Measurements from ENCODE around the gene PEF1.

The PEF1 gene

DNA sequence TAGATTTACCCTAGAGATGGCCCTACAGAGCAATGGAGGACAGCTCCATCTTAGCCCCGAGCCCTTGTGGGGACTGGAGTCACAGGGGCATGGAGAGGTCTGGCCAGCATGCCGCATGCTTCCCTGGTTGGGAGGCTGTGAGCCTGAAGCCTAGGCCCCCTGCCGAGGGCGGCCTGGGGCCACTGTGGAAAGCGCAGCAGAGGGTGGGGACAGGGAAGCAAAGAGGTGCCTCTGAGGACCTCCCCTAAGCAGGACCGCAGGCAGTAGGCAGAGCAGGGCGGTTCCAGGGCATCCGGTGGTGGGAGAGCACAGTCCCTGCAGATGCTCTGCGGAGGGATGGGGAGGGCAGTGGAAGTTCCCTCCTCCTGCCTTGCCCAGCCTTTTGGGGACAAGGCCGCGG is 26.5 kb upstream of the PEF1 start:
- no peak for DNase-seq (ENCODE audit: low spot score)

DNA sequence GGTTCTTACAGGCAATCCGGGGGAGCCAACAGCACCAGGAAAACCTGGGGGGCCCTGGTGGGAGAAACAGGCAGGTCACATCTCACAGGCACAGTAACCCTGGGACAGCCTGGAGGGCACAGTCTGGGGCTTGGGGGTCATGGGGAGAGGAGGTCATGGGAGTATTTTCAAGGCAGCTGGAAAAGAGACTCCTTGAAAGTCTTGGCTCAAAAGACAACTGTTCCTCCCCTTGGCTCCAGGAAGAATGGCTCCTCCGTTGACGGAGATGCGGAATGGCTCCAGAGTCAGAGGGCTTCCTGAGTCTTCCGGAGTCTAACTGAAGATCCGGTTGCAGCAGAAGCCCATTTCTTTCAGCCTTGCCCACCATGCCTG is 25.9 kb upstream of the PEF1 start:
- no peak for DNase-seq (ENCODE audit: low spot score)

GRCh38 chr1:31669786-31670592 is 25.3 kb upstream of the PEF1 start:
- peak; percentile 35 for DNase-seq (ENCODE audit: low spot score)

DNA sequence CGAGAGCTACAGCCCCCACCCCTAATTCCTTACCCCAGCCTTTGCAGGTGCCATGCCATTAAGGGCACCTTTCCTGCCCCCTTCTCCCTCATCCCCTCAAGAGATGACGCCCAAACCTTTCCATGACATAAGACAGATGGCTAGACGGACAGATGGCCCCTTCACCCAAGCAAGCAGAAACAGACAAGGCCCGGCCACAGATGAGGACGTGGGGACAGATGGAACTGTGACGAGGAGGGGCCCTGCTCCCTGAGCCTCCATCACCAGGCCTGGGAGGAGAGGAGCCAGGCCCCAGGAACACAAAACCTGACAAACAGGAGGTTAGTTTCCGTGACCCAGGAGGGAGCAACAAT is 24.7 kb upstream of the PEF1 start:
- no peak for DNase-seq (ENCODE audit: low spot score)

- DNase-seq (ENCODE audit: low spot score) = no peak
Observed at GRCh38 chr1:31668303-31668883, 23.7 kb upstream of the PEF1 start.

- DNase-seq (ENCODE audit: low spot score) = no peak
Observed at GRCh38 chr1:31667065-31667785, 22.5 kb upstream of the PEF1 start.

- DNase-seq (ENCODE audit: low spot score) = peak; percentile 35
Observed at GRCh38 chr1:31666263-31666963, 21.7 kb upstream of the PEF1 start.

GRCh38 chr1:31665234-31665878 is 20.7 kb upstream of the PEF1 start:
- DNase-seq (ENCODE audit: low spot score) = no peak

DNA sequence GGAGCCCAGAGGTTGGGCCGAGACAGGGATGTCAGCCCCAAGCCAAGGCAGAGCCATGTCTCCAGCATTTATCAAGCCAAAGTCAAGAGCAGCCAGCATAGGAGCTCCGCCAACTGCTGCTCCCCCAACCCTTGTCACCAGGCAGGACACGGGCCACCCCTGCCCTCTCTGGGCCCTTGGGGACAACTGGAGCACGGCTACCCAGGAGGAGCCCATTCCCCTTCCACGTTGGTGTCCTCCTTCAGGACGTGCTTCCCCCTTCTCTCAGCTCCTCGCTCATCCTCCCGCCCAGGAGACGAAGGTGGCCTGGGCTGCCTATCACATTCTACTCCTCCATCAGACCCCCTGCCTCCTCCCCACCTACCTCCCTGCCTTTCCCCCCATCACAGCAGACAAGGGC is 19.9 kb upstream of the PEF1 start:
- DNase-seq (ENCODE audit: low spot score) = no peak

DNA sequence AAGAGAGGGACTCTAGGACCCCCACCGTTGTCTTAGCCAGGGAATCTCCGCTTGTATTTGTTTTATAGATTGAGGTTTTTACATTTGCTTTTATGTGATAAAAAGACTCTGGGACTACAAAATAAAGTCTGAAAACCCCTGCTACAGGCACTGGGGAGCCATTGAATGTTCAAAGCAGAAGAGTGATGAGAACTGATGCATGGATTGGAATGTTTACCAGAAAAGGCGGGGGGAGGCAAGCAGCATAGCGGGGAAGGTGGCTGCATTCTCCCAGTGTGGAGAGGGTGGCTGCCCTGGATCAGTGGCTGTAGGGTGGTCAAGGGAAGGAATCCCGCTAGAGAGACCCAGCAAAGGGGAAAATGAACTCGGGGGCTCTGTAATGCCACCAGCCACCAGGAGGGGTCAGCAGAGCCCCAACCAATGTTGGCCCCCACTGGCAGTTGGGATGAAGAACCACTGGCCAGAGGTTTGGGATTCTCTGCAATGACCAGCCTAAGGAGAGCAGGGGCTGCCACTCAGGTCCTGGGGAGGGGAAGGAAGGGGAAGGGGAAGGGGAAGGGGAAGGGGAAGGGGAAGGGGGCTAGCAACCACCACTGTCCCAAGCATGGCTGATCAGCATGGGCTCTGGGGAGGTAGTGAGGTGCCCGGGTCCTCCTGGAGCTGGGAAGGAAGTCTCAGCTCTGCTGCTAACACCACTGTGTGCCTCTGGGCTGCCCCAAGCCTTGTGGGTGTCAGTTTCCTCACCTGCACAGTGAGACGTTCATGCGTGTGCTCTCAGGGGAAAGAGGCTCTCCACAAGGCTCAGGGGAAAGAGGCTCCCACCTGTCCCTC is 19.2 kb upstream of the PEF1 start:
- peak; percentile 83 for DNase-seq (ENCODE audit: low spot score)

DNA sequence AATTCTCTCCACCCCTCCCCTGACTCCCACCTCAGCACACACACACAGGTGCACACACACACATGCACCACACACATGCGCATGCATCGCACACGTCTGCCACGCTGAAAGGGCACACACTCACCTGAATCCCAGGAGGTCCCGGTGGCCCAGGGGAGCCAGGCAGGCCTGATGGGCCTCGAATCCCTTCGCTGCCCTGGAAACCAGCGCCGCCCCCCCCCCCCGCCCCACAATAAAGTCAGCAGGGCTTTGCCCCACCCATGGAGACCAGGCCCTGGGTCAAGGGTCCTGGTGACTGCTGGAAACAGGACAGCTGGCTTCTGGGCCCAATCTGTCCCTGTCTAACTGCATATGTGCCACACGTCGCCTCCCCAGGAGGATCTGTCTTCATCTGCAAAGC is 17.8 kb upstream of the PEF1 start:
- DNase-seq (ENCODE audit: low spot score) = no peak

GRCh38 chr1:31661856-31662255 is 17.2 kb upstream of the PEF1 start:
- no peak for DNase-seq (ENCODE audit: low spot score)

DNA sequence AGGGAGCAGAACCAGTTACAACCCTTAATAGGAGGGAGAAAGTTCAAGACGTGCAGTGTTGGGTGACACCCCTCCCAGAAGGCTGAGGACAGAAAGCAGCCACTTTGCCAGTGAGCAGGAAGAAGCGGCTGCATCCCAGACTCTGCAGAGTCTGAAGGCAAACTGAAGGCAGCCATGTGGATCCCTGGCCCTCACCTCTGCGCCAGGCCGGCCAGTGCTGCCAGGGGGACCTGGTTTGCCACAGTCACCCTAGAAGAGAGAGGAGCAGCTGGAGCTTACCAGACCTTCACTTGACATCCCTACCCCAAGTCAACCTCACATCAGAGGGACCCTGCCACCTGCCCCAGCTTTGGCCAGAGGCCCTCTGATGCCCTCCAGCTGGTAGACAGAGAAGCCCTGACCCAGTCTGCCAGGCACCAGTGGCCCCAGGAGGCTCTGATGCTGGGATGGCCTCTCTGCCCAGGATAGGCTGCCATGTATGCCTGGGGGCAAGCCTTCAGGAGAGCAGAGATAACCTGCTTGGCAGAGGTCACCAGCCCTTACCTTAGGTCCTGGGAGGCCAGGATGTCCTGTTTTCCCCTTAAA is 16.3 kb upstream of the PEF1 start:
- DNase-seq (ENCODE audit: low spot score) = no peak

DNA sequence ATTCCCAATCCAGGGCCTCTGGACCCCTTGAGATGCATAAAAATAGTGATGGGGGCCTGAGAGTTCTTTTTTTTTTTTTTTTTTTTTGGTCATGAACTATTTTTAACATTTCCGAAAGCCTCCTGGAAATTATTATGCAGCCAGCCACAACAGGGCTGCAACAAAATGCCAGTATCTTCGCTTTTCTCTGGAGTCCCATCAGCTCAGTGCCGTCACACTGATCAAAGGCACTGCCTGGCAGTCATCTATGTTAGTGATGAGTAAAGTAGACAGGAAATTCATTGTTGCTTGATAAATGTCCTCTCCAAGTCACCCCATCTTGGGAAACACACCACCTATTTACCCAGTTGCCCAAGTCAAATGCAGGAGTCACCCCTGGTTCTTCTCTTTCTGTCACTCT is 15.2 kb upstream of the PEF1 start:
- no peak for DNase-seq (ENCODE audit: low spot score)

GRCh38 chr1:31658721-31659120 is 14.0 kb upstream of the PEF1 start:
- DNase-seq (ENCODE audit: low spot score) = no peak

DNA sequence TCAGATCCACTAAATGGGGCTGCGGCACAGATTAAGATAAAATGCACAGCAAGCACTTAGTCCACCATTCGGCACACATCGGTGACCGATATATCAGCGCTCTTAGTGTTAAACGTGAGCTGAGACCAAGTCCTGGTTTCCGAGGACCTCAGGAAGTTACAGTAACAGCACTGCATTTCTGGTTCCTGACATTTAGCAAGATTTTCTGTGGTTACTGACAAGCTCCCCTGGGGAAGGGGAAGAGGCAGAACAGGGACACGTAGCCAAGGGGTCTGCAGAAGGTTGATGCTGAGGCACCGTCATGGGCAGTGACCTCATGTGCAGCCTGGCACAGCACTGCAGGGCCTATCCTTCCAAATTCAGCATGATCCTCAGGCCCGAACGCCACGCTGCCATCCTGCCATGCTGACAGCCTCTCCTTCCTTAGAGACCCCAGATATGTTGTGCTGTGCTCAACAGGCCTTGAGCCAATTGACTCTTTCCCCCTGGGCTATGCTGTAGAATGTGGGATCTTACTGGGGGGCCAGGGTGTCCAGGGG is 13.4 kb upstream of the PEF1 start:
- no peak for DNase-seq (ENCODE audit: low spot score)

GRCh38 chr1:31657020-31657804 is 12.5 kb upstream of the PEF1 start:
- no peak for DNase-seq (ENCODE audit: low spot score)

GRCh38 chr1:31655756-31656155 is 11.1 kb upstream of the PEF1 start:
- no peak for DNase-seq (ENCODE audit: low spot score)

GRCh38 chr1:31655104-31655503 is 10.4 kb upstream of the PEF1 start:
- DNase-seq (ENCODE audit: low spot score) = no peak

GRCh38 chr1:31654474-31654776 is 9.7 kb upstream of the PEF1 start:
- no peak for DNase-seq (ENCODE audit: low spot score)

All from AG08396 (cell line).